IPS-20b (cell line): ENCODE results near the gene PLXNA4.

Source experiments
- H3K27ac ChIP-seq: one replicate; pipeline ENCODE4 v1.5.1; 2013; ENCODE audit warnings: low read length
- H3K27me3 ChIP-seq: 2 replicates; pipeline ENCODE4 v1.6.1; 2013; ENCODE audit warnings: mild to moderate bottlenecking, low read length, inconsistent platforms; ENCODE audit not compliant: insufficient read depth
- H3K36me3 ChIP-seq: 2 replicates; pipeline ENCODE4 v1.6.1; 2013; ENCODE audit warnings: low read depth, mild to moderate bottlenecking, inconsistent platforms, low read length, moderate library complexity; ENCODE audit not compliant: insufficient read depth
- H3K4me1 ChIP-seq: 2 replicates; pipeline ENCODE4 v1.6.1; 2013; ENCODE audit warnings: mild to moderate bottlenecking, control low read depth, inconsistent platforms, low read length, moderate library complexity; ENCODE audit not compliant: insufficient read depth
- H3K4me3 ChIP-seq: 2 replicates; pipeline ENCODE4 v1.5.1; 2013; ENCODE audit warnings: mild to moderate bottlenecking, low read length, inconsistent platforms
- H3K9ac ChIP-seq: 2 replicates; pipeline ENCODE4 v1.6.1; 2013; ENCODE audit warnings: low read depth, mild to moderate bottlenecking, inconsistent platforms, low read length, moderate library complexity
- H3K9me3 ChIP-seq: 2 replicates; pipeline ENCODE4 v1.6.1; 2013; ENCODE audit warnings: mild to moderate bottlenecking, low read depth, low read length, inconsistent platforms; ENCODE audit not compliant: insufficient read depth

PLXNA4 gene

GRCh38 chr7:132087421-132087820, 488.8 kb downstream of the PLXNA4 start:
- no peak overlapping the region for H3K4me3 ChIP-seq
- no peaks in the 10 kb centered on the region for H3K9me3 ChIP-seq
- no peak overlapping the region for H3K9ac ChIP-seq
- no peaks in the 10 kb centered on the region for H3K36me3 ChIP-seq
- no peak overlapping the region for H3K27ac ChIP-seq
- no peaks in the 10 kb centered on the region for H3K27me3 ChIP-seq
- no peaks in the 10 kb centered on the region for H3K4me1 ChIP-seq

- H3K4me3 ChIP-seq, result no peak overlapping the region
- no peaks in the 10 kb centered on the region for H3K36me3 ChIP-seq
- no peaks in the 10 kb centered on the region for H3K9me3 ChIP-seq
- H3K27ac ChIP-seq, result no peak overlapping the region
- no peak overlapping the region for H3K9ac ChIP-seq
- no peaks in the 10 kb centered on the region for H3K4me1 ChIP-seq
- H3K27me3 ChIP-seq, result no peaks in the 10 kb centered on the region
These were observed 491.4 kb downstream of the PLXNA4 start for GRCh38 chr7:132084776-132085388.

GRCh38 chr7:132083537-132084123, 492.6 kb downstream of the PLXNA4 start:
- Histone ChIP-seq H3K36me3 (no peaks in the 10 kb centered on the region), H3K4me1 (no peaks in the 10 kb centered on the region), H3K9ac (no peak overlapping the region), H3K4me3 (no peak overlapping the region), H3K9me3 (no peaks in the 10 kb centered on the region), H3K27ac (no peak overlapping the region), H3K27me3 (no peaks in the 10 kb centered on the region)

GRCh38 chr7:132083126-132083525, 493.1 kb downstream of the PLXNA4 start:
- Histone ChIP-seq H3K9ac (no peak overlapping the region), H3K27ac (no peak overlapping the region), H3K36me3 (no peaks in the 10 kb centered on the region), H3K27me3 (no peaks in the 10 kb centered on the region), H3K4me1 (no peaks in the 10 kb centered on the region; the same call in 1 of the 2 replicates), H3K4me3 (no peak overlapping the region), H3K9me3 (no peaks in the 10 kb centered on the region)

- Histone ChIP-seq H3K9me3 (no peaks in the 10 kb centered on the region), H3K4me1 (no peaks in the 10 kb centered on the region; the same call in 1 of the 2 replicates), H3K27ac (no peak overlapping the region), H3K4me3 (no peak overlapping the region), H3K27me3 (no peaks in the 10 kb centered on the region), H3K9ac (no peak overlapping the region), H3K36me3 (no peaks in the 10 kb centered on the region)
These were observed 493.9 kb downstream of the PLXNA4 start for GRCh38 chr7:132082394-132082793.

GRCh38 chr7:132081686-132082085, 494.6 kb downstream of the PLXNA4 start:
- H3K27ac ChIP-seq, result no peak overlapping the region
- no peaks in the 10 kb centered on the region for H3K36me3 ChIP-seq
- H3K4me3 ChIP-seq, result no peak overlapping the region
- H3K27me3 ChIP-seq, result no peaks in the 10 kb centered on the region
- no peak overlapping the region for H3K9ac ChIP-seq
- no peaks in the 10 kb centered on the region for H3K9me3 ChIP-seq
- H3K4me1 ChIP-seq, result no peaks in the 10 kb centered on the region; the same call in 1 of the 2 replicates

GRCh38 chr7:132080967-132081668, 495.2 kb downstream of the PLXNA4 start:
- H3K27me3 ChIP-seq, result no peaks in the 10 kb centered on the region
- H3K9ac ChIP-seq, result no peak overlapping the region
- H3K36me3 ChIP-seq, result no peaks in the 10 kb centered on the region
- no peak overlapping the region for H3K4me3 ChIP-seq
- H3K4me1 ChIP-seq, result no peaks in the 10 kb centered on the region; the same call in 1 of the 2 replicates
- H3K9me3 ChIP-seq, result no peaks in the 10 kb centered on the region
- no peak overlapping the region for H3K27ac ChIP-seq

GRCh38 chr7:132080467-132080866, 495.8 kb downstream of the PLXNA4 start:
- H3K9me3 ChIP-seq, result no peaks in the 10 kb centered on the region
- H3K4me1 ChIP-seq, result peaks cover 4% of the 10 kb centered on the region
- H3K36me3 ChIP-seq, result no peaks in the 10 kb centered on the region
- H3K4me3 ChIP-seq, result no peak overlapping the region
- no peak overlapping the region for H3K9ac ChIP-seq
- H3K27me3 ChIP-seq, result no peaks in the 10 kb centered on the region
- no peak overlapping the region for H3K27ac ChIP-seq

- Histone ChIP-seq H3K9me3 (no peaks in the 10 kb centered on the region), H3K27ac (no peak overlapping the region), H3K4me1 (peaks cover 4% of the 10 kb centered on the region), H3K27me3 (no peaks in the 10 kb centered on the region), H3K9ac (no peak overlapping the region), H3K36me3 (no peaks in the 10 kb centered on the region), H3K4me3 (no peak overlapping the region)
These were observed 497.2 kb downstream of the PLXNA4 start for GRCh38 chr7:132078891-132079735.

- Histone ChIP-seq H3K27ac (no peak overlapping the region), H3K27me3 (no peaks in the 10 kb centered on the region)
These were observed 498.1 kb downstream of the PLXNA4 start for GRCh38 chr7:132077971-132078685.

More at GRCh38 chr7:132077971-132078685, 498.1 kb downstream of the PLXNA4 start:
- no peaks in the 10 kb centered on the region for H3K9me3 ChIP-seq
- no peak overlapping the region for H3K4me3 ChIP-seq
- H3K4me1 ChIP-seq, result peaks cover 4% of the 10 kb centered on the region
- H3K9ac ChIP-seq, result no peak overlapping the region
- no peaks in the 10 kb centered on the region for H3K36me3 ChIP-seq
